Amygdala (tissue), 56 donors: Measurements from ENCODE around the gene PANK1.

Experiments
- DNase-seq, 56 donors: peaks; one replicate each; lab custom pipeline; 2025; lab: John Stamatoyannopoulos, UW

PANK1 gene

GRCh38 chr10:89652806-89653370 lies 7.8 kb upstream of the PANK1 start:
- DNase-seq, result no peak

DNA sequence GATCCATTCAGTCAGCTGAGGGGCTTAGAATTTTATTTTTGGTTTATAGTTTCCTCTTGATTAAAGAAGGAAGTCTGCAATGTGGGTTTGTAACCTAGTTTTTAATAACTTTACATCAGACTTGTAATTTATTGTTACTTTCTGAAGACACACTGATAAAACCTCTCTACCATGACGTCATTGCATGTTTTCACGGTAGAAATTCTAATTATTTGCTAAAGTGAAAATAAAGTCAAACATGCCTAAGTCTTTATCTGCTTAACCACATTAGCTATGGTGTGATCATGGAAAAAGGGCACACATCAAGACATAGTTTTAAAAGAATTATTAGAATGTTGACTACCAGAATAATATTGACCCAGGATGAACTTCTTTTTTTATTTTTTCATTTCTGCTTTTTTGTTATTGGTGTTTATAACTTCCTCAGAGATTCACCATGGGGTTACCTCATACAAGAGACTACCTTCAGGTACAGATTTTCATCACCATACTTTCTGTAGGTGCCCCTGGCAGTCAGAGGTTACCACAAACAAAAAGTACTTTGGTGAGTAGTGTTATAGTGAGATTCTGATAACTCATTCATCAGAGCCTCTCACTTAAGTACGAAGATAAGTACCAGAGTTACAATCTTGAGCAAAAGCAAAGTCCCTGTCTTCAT lies 7.0 kb upstream of the PANK1 start:
- no peak for DNase-seq

DNA sequence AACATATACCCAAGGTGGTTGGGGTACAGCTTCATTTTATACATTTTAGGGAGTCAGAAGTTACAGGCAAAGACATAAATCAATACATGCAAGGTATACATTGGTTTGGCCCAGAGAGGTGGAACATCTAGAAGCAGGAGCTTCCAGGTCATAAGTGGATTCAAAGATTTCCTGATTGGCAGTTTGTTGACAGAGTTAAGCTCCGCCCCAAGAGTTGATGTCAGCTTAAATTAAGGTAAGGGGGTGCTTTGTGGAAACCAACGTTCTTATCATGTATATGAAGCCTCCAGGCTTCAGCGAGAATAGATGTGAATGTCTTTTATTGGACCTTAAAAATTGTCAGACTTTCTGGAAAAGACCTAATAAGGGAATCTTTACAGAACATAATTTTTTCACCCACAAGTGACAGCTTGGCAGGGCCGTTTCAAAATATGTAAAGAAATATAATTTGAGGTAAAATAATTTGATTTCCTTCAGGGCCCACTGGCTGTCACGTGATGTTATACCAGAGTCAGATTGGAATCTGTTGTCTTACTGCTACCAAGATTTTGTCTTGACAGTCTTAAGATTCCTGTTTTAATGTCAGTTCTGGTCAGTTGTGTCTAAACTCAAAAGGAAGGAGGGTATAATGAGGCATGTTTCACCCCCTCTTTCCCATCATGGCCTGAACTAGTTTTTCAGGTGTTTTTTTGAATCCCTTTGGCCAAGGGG lies 6.3 kb upstream of the PANK1 start:
- no peak for DNase-seq

DNA sequence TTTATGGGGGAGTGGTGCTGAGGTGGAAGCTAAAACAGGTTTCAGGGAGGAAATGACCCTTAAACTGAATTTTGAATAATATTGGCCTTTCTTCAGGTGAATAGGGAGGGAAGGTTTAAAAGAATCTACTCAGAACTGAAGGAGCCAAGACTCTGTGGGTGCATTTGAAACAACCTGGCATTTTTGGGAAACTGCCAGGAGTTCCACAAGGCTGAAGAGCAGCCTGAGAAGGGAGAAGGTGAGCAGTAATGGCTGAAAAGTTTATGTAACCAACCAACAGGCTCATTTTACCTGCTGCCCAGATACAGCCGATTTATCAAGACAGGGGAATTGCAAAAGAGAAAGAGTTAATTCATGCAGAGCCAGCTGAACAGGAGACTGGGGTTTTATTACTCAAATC lies 4.0 kb upstream of the PANK1 start:
- no peak for DNase-seq

GRCh38 chr10:89648074-89648473 lies 3.0 kb upstream of the PANK1 start:
- DNase-seq, result peak in 1 of 56 donors; percentile 1

DNA sequence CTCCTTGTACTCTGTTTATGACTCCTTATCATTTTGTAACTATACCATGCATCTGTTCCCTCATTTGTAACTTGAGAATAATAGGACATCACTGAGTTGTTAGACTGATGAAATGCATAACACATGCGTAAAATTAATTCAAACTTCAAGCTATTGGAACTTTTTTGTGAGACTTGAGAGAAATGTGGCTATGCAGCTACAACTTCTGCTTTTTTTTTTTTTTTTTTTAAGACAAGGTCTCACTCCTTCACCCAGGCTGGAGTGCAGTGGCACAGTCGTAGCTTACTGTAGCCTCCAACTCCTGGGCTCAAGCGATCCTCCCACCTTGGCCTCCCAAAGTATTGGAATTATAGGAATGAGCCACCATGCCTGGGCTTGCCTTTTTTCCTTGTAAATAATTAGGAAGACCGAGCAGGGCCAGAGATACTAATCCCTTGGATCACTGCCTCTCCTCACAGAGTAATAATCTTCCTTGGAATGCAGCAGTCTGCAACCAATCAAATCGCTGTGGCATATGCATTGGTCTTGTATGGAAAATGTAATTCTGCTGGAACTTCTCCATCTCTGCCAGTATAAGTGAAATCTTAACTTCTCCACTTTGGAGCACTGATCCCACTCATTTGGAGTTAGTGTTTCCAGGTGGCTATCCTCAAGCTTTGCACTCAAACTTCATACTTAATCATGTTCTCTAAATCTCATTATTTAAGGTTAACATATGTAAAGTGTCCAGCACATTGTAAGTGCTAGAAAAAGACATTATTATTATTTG lies 2.0 kb upstream of the PANK1 start:
- DNase-seq, result no peak

- peak in 3 of 56 donors; percentile 17 to 38 (median 28) for DNase-seq
Observed at GRCh38 chr10:89645742-89646172, 715 bp upstream of the PANK1 start.

DNA sequence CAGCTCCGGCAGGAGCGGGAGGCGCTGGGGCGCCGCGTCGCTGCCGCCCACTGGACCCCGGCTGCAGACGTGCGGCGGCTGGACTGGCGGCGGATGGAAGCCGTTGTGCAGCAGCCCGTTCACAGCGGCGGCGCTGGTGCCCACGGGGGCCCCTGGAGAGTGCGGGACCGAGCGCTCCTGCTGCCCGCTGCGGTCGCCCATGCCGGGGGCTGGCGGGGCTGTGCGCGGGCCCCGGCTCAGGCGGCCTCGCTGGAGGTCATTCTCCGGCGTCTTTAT lies 413 bp downstream of the PANK1 start:
- DNase-seq, result peak in 25 of 56 donors; percentile 23 to 76 (median 47)

DNA sequence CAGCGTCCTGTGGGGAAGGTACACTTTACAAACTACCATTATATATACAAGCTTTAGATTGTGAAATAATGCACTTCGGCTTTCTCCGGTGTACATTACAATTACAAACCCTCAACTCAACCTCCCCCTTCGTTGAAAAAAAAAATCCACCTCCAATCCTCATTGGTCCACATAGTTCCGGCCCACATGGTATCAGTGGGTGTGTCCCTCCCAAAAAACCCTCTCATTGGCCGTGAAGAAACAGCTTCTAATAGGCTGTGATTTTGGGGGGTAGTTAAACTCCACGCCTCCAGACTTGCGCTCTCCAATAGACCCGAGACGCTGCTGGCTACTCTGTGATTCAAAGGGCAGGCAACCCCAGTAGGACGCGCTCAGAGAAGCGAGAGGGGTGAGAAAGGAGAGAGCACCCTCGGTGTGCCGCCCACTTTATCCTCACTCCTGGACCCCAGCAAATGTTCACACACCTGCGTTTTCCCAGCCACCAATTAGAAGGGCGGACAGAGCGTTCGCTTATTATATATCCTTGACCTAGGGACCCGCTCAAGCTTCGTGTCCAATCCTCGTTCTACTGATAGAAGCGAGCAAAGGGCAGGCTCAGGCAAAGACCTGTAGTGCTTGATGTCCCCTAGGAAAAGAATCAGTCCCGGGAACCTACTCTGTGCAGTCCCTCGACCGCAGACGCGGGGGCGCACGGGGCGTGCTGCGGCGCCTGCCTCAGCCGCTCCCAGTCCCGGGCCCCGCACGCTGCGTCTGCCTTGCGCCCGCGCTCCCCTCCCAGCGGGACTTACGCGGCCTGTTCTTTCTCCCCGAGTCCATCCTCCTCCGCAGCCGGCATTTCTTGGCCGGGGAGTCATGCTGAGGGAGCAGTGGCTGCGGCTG lies 991 bp downstream of the PANK1 start:
- DNase-seq, result peak; percentile 8 to 91 (median 76)

GRCh38 chr10:89643431-89643811 lies 1.6 kb downstream of the PANK1 start:
- DNase-seq, result no peak

DNA sequence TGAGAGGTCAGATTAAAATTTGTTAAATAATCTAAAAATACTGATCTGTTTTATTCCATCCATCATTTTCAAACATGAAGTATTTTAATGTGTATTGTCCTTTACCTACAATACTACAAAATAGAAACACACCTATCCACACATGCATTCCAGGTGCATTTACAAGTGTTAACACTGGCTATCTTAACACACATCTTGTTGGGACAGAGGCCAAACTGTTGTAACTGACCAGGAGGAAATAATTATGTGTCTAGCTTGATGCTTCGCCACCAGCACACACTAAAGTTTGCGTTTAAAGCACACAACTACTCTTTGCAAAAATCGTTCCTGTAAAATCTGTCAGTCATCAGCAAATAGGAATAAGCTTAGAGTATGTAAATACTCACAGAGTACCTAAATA lies 2.8 kb downstream of the PANK1 start:
- DNase-seq, result no peak

DNA sequence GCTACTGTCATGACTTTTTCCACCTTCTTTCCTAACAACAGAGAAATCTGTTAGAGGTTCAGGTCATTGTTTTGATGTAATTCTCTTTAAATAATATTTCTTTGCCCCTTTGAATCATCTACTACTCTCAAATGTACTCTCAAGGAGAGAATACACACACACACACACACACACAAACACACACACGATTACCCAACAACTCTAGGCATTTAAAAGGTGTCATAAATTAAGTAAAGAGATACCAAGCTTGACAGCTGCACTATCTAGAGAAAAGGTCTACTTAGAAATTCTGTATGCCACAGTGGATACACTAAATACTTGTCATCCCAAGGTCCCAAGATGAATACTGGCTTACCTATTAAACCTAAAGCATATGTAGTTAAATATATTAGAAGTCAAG lies 4.8 kb downstream of the PANK1 start:
- no peak for DNase-seq

DNA sequence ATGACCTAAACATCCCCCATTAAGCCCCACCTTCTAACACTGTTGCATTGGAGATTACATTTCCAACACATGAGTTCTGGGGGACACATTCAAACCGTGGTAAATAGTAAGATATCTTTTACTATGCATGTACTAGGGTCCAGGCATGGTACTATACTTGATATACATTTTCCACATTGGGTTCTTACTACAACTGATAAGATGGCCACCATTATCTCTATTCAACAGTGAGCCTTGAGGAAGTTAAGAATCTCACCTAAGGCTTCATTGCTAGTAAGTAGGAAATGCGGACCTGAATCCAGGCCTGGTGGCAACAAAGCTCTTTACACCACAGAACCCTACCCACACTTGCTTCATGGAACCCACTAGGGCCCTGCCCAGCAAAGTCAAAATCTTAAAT lies 5.7 kb downstream of the PANK1 start:
- no peak for DNase-seq

DNA sequence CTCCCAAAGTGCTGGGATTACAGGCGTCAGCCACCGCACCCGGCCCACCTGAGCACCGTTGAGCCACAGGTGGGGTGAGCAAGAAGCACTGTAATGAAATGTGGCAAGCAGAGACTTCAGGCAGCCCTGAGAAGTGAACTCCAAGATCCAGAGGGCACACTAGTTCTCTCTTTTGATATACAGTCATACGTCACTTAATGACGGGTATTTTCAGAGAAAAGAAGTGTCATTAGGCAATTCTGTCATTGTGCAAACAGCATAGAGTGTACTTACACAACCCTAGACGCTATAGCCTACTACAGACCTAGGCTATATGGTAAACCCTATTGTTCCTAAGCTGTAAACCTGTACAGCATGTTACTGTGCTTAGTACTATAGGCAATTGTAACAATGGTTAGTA lies 7.9 kb downstream of the PANK1 start:
- no peak for DNase-seq

DNA sequence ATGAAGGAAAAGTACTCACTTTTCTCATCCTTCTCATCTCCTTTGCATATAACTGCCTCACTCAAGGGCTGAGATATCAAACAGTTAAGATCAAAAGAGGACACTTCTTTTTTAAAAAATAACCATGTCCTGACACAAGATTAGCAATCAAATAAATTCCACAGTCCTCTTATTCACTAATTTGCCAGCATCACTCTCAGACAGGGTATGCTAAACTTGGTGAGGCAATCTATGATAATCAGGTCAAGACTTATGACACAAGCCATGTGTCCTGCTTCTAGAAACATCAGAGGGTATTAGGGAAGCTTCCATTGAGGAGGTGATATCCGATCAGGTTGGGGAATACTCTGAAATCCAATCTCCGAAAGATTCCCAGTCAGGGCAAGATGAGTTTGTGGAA lies 10.4 kb downstream of the PANK1 start:
- no peak for DNase-seq

- no peak for DNase-seq
Observed at GRCh38 chr10:89633484-89633883, 11.6 kb downstream of the PANK1 start.

- DNase-seq, result no peak
Observed at GRCh38 chr10:89632824-89633223, 12.2 kb downstream of the PANK1 start.

GRCh38 chr10:89627830-89628229 lies 17.2 kb downstream of the PANK1 start:
- DNase-seq, result no peak

- no peak for DNase-seq
Observed at GRCh38 chr10:89625041-89625765, 19.8 kb downstream of the PANK1 start.

DNA sequence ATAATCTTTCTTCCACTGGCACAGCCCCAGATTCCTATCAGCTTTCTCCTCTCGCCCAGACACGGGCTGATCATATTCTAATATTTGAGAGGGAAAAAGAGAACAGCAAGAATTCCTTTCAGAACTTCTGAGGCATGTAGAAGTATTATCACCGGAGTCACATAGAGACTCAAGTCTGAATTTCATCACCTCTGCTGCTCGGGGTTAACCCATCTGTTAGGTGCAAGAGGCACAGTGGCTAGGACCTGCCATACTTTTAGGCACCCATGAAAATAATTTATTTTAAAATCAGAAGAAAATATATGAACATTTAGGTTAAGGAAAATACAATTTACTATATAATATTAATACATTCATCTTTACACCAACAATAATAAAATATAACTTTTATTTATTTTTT lies 21.0 kb downstream of the PANK1 start:
- no peak for DNase-seq
